Measurements from ENCODE around the gene SSH3. TPM values are rescaled to one million over a fixed set of nuclear protein-coding genes. Genes with fewer than 3 reads are reported as not detected.

Gene SSH3
- total RNA-seq, 1 experiment from 2014 or later: 57.8 TPM

DNA sequence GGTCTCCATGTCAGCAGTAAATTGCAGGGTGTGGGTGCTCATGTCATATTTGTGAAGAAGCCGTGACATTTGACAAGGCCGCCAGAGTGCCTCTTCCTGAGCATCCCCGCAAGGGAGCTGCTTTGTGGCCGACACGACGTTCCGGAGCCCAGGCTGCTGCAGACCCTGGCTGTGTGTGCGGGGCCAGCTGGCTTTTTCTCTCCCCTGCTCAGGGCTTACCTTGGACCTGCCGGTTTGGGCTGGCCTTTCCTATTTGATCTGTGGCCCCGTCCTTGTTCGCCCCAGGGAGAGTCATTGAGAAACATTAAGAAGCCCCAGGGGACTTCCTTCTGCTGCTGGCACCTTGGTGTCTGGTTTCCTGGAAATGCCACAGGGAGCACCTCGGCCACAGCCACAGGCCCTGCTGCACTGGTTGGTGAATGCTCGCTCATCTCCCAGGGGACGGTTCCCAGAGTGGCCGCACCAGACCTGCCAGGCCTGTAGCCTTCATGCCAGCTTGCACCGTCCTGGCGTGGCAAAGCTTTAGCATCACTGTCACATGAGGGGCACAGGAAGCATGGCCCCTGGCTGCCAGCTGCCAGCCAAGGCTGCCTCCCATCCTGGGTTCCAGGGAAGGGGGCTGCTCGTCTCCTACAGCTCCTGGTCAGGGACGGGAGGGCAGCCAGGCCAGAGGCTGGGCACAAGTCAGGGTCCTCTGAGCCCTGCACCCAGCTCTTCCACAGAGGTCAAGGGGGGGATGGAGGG is 31.6 kb upstream of the SSH3 start:
- CTCF ChIA-PET: interaction anchor here (1.7 kb wide), 1 partner anchor 10 kb away, joined by 6 read pairs; no protein-coding TSS in a partner anchor
- H3K9ac ChIP-seq (ENCODE audit: low read length): no peak overlapping the region
- H4K20me1 ChIP-seq (ENCODE audit: insufficient read depth): no peaks in the 10 kb centered on the region

More for the DNA sequence above, 31.6 kb upstream of the SSH3 start:
- BruUV-seq (replicated peaks): no TSS peak
- Histone ChIP-seq H3K27me3 (ENCODE audit: insufficient read depth, low read length) (no peaks in the 10 kb centered on the region), H3K27ac (ENCODE audit: low read depth, low read length) (no peak overlapping the region), H3K9me2 (ENCODE audit: insufficient read depth) (no peaks in the 10 kb centered on the region), H3K36me3 (ENCODE audit: control insufficient read depth in 1 of 2, insufficient read depth in 2 of 2, low read length in 2 of 2) (peaks cover 2 to 15% of the 10 kb centered on the region in 2 experiments; a peak in 1 of 4 replicates), H3K4me1 (ENCODE audit: control insufficient read depth in 1 of 2, insufficient read depth in 2 of 2, low read length in 2 of 2) (peaks cover 5 to 19% of the 10 kb centered on the region in 2 experiments; a peak in 3 of 4 replicates), H3K4me2 (ENCODE audit: low read length) (no peak overlapping the region), H3K4me3 (replicated peaks in 1 of 2; ENCODE audit: low read depth in 1 of 2, low read length in 2 of 2) (no peak overlapping the region), H3K79me2 (ENCODE audit: insufficient read depth, low read length) (peaks cover 100% of the 10 kb centered on the region), H3K9me3 (ENCODE audit: control insufficient read depth in 1 of 2, insufficient read depth in 1 of 2, low read depth in 1 of 2, low read length in 2 of 2) (no peaks in the 10 kb centered on the region), H2AFZ (ENCODE audit: low read depth, low read length, poor library complexity, severe bottlenecking) (no peak overlapping the region)
- DNase-seq (ENCODE audit: low read depth, low spot score) (no peak), ATAC-seq (no peak)
- no peak for TF ChIP-seq SIN3A (IDR thresholded peaks at IDR 0.05; ENCODE audit: low read depth)
- TF ChIP-seq, protein P1, sequence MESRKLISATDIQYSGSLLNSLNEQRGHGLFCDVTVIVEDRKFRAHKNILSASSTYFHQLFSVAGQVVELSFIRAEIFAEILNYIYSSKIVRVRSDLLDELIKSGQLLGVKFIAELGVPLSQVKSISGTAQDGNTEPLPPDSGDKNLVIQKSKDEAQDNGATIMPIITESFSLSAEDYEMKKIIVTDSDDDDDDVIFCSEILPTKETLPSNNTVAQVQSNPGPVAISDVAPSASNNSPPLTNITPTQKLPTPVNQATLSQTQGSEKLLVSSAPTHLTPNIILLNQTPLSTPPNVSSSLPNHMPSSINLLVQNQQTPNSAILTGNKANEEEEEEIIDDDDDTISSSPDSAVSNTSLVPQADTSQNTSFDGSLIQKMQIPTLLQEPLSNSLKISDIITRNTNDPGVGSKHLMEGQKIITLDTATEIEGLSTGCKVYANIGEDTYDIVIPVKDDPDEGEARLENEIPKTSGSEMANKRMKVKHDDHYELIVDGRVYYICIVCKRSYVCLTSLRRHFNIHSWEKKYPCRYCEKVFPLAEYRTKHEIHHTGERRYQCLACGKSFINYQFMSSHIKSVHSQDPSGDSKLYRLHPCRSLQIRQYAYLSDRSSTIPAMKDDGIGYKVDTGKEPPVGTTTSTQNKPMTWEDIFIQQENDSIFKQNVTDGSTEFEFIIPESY (IDR thresholded peaks at IDR 0.05; ENCODE audit: extremely low read depth, insufficient replicate concordance, low read length): no peak
- no peak for TF ChIP-seq TCF7L2 (IDR thresholded peaks at IDR 0.05; ENCODE audit: borderline replicate concordance, extremely low read depth, insufficient read depth, insufficient read length)
- TF ChIP-seq POLR2AphosphoS5 (IDR thresholded peaks at IDR 0.05; ENCODE audit: low read depth, low read length): no peak
- TF ChIP-seq, protein P2, sequence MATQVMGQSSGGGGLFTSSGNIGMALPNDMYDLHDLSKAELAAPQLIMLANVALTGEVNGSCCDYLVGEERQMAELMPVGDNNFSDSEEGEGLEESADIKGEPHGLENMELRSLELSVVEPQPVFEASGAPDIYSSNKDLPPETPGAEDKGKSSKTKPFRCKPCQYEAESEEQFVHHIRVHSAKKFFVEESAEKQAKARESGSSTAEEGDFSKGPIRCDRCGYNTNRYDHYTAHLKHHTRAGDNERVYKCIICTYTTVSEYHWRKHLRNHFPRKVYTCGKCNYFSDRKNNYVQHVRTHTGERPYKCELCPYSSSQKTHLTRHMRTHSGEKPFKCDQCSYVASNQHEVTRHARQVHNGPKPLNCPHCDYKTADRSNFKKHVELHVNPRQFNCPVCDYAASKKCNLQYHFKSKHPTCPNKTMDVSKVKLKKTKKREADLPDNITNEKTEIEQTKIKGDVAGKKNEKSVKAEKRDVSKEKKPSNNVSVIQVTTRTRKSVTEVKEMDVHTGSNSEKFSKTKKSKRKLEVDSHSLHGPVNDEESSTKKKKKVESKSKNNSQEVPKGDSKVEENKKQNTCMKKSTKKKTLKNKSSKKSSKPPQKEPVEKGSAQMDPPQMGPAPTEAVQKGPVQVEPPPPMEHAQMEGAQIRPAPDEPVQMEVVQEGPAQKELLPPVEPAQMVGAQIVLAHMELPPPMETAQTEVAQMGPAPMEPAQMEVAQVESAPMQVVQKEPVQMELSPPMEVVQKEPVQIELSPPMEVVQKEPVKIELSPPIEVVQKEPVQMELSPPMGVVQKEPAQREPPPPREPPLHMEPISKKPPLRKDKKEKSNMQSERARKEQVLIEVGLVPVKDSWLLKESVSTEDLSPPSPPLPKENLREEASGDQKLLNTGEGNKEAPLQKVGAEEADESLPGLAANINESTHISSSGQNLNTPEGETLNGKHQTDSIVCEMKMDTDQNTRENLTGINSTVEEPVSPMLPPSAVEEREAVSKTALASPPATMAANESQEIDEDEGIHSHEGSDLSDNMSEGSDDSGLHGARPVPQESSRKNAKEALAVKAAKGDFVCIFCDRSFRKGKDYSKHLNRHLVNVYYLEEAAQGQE (IDR thresholded peaks at IDR 0.05; ENCODE audit: low read depth): no peak
- no peak for TF ChIP-seq CEBPB (IDR thresholded peaks at IDR 0.05; ENCODE audit: low read depth)
- TF ChIP-seq EZH2 (IDR thresholded peaks at IDR 0.05): no peak
- TF ChIP-seq, protein P3, sequence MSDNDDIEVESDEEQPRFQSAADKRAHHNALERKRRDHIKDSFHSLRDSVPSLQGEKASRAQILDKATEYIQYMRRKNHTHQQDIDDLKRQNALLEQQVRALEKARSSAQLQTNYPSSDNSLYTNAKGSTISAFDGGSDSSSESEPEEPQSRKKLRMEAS (IDR thresholded peaks at IDR 0.05): no peak
- no peak for TF ChIP-seq ELF1 (IDR thresholded peaks at IDR 0.05; ENCODE audit: borderline replicate concordance, low read depth)
- no peak for TF ChIP-seq JUND (IDR thresholded peaks at IDR 0.05)
- TF ChIP-seq POLR2A (IDR thresholded peaks at IDR 0.05; ENCODE audit: borderline replicate concordance, extremely low read depth, insufficient read depth, insufficient read length): no peak
- TF ChIP-seq, protein P4, sequence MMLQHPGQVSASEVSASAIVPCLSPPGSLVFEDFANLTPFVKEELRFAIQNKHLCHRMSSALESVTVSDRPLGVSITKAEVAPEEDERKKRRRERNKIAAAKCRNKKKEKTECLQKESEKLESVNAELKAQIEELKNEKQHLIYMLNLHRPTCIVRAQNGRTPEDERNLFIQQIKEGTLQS (IDR thresholded peaks at IDR 0.05): no peak
- no peak for TF ChIP-seq EGR1 (IDR thresholded peaks at IDR 0.05; ENCODE audit: low read depth)
- ChIA-PET POLR2A (no interaction called here), RAD21 (ENCODE audit: low non-redundant PET in 1 of 2, low total read pairs in 2 of 2, uncharacterized antibody in 2 of 2, unreplicated experiment in 2 of 2) (no interaction called here)
- intact Hi-C loops (cut with micrococcal nuclease): no loop called here

Measured in HCT116 (cell line).